HG03469 (cell line): ENCODE measurements around the gene SLC35B1.
"Not testable (repeated sequence)": the region's sequence is repeated elsewhere in the genome, so short reads cannot be mapped to it uniquely, and the experiment has no call there.

Source experiments
- ATAC-seq: cut with Tn5 transposase; IDR thresholded peaks from one replicate; pipeline ENCODE4 v1.9.1; 2021; ENCODE audit warnings: mild to moderate bottlenecking, moderate library complexity, moderate number of reproducible peaks; ENCODE audit not compliant: unreplicated experiment

The SLC35B1 gene

GRCh38 chr17:49734515-49735490 lies 27.0 kb upstream of the SLC35B1 start:
- no peak for ATAC-seq

- ATAC-seq, result no peak
Observed at GRCh38 chr17:49731435-49731831, 23.7 kb upstream of the SLC35B1 start.

- no peak for ATAC-seq
Observed at GRCh38 chr17:49730785-49731434, 23.1 kb upstream of the SLC35B1 start.

- no peak for ATAC-seq
Observed at GRCh38 chr17:49730078-49730784, 22.5 kb upstream of the SLC35B1 start.

- ATAC-seq, result no peak
Observed at GRCh38 chr17:49729069-49729468, 21.3 kb upstream of the SLC35B1 start.

- ATAC-seq, result no peak
Observed at GRCh38 chr17:49728425-49728824, 20.7 kb upstream of the SLC35B1 start.

GRCh38 chr17:49727380-49727779 lies 19.6 kb upstream of the SLC35B1 start:
- no peak for ATAC-seq

GRCh38 chr17:49725452-49726130 lies 17.8 kb upstream of the SLC35B1 start:
- ATAC-seq, result no peak

GRCh38 chr17:49724552-49724951 lies 16.8 kb upstream of the SLC35B1 start:
- not testable (repeated sequence) for ATAC-seq

GRCh38 chr17:49723423-49723822 lies 15.7 kb upstream of the SLC35B1 start:
- ATAC-seq, result no peak

- no peak for ATAC-seq
Observed at GRCh38 chr17:49722066-49722465, 14.3 kb upstream of the SLC35B1 start.

- ATAC-seq, result no peak
Observed at GRCh38 chr17:49717371-49717861, 9.7 kb upstream of the SLC35B1 start.

GRCh38 chr17:49716668-49717364 lies 9.1 kb upstream of the SLC35B1 start:
- ATAC-seq, result no peak

GRCh38 chr17:49715717-49716279 lies 8.0 kb upstream of the SLC35B1 start:
- ATAC-seq, result no peak

GRCh38 chr17:49715216-49715615 lies 7.5 kb upstream of the SLC35B1 start:
- no peak for ATAC-seq

- ATAC-seq, result no peak
Observed at GRCh38 chr17:49708515-49709183, 885 bp upstream of the SLC35B1 start.

- no peak for ATAC-seq
Observed at GRCh38 chr17:49707246-49707607, 537 bp downstream of the SLC35B1 start.

GRCh38 chr17:49705254-49705653 lies 2.5 kb downstream of the SLC35B1 start:
- no peak for ATAC-seq

GRCh38 chr17:49703557-49704277 lies 4.0 kb downstream of the SLC35B1 start:
- ATAC-seq, result no peak
